GM18520 (cell line): ENCODE data around the gene XXYLT1.

ENCODE experiments used
- ATAC-seq: cut with Tn5 transposase; IDR thresholded peaks from one replicate; pipeline ENCODE4 v1.9.1; 2021; ENCODE audit not compliant: unreplicated experiment

The XXYLT1 gene

GRCh38 chr3:195036574-195036973 is 234.4 kb downstream of the XXYLT1 start:
- no peak for ATAC-seq

- ATAC-seq = no peak
Measured at GRCh38 chr3:195036203-195036505, 234.8 kb downstream of the XXYLT1 start.

GRCh38 chr3:195035345-195036202 is 235.4 kb downstream of the XXYLT1 start:
- no peak for ATAC-seq

- ATAC-seq = no peak
Measured at GRCh38 chr3:195034541-195034940, 236.4 kb downstream of the XXYLT1 start.

- ATAC-seq = no peak
Measured at GRCh38 chr3:195034101-195034500, 236.9 kb downstream of the XXYLT1 start.

GRCh38 chr3:195033531-195034091 is 237.3 kb downstream of the XXYLT1 start:
- no peak for ATAC-seq

GRCh38 chr3:195032955-195033354 is 238.0 kb downstream of the XXYLT1 start:
- no peak for ATAC-seq

GRCh38 chr3:195032106-195032759 is 238.7 kb downstream of the XXYLT1 start:
- ATAC-seq = no peak

GRCh38 chr3:195031574-195032003 is 239.4 kb downstream of the XXYLT1 start:
- no peak for ATAC-seq

GRCh38 chr3:195030791-195031321 is 240.1 kb downstream of the XXYLT1 start:
- no peak for ATAC-seq

- ATAC-seq = no peak
Measured at GRCh38 chr3:195028877-195029606, 241.9 kb downstream of the XXYLT1 start.

- ATAC-seq = no peak
Measured at GRCh38 chr3:195025884-195026200, 245.1 kb downstream of the XXYLT1 start.

GRCh38 chr3:195025056-195025883 is 245.7 kb downstream of the XXYLT1 start:
- ATAC-seq = no peak

GRCh38 chr3:195023989-195024388 is 247.0 kb downstream of the XXYLT1 start:
- ATAC-seq = no peak

- ATAC-seq = no peak
Measured at GRCh38 chr3:195023576-195023975, 247.4 kb downstream of the XXYLT1 start.

GRCh38 chr3:195021692-195022091 is 249.3 kb downstream of the XXYLT1 start:
- no peak for ATAC-seq

- no peak for ATAC-seq
Measured at GRCh38 chr3:195020921-195021320, 250.0 kb downstream of the XXYLT1 start.

- no peak for ATAC-seq
Measured at GRCh38 chr3:195020185-195020584, 250.8 kb downstream of the XXYLT1 start.

GRCh38 chr3:195019335-195019734 is 251.6 kb downstream of the XXYLT1 start:
- no peak for ATAC-seq
